MM.1S (cell line): ENCODE data around the gene TRPV4.
A peak's percentile ranks its signal among the peaks of the same experiment; 100 is the strongest.

ENCODE experiments used
- DNase-seq: peaks from one replicate; pipeline ENCODE4 v3.0.0-alpha.2; 2015
- H2AFZ ChIP-seq: fragments of 300-600 bp; sonication (generic); 2 replicates; pipeline ENCODE4 v1.6.0; 2016; ENCODE audit warnings: antibody characterized with exemption, low read length
- H3F3A ChIP-seq: fragments of 300-600 bp; sonication (generic); 2 replicates; pipeline ENCODE4 v1.6.1; 2016; ENCODE audit warnings: mild to moderate bottlenecking, antibody characterized with exemption, low read length, moderate library complexity, mixed read lengths; ENCODE audit not compliant: insufficient read depth
- H3K27ac ChIP-seq: fragments of 300-600 bp; sonication (generic); 2 replicates; pipeline ENCODE4 v1.5.1; 2016; ENCODE audit warnings: mild to moderate bottlenecking, low read length
- H3K27me3 ChIP-seq: fragments of 300-600 bp; sonication (generic); replicated peaks from 2 replicates; pipeline ENCODE4 v1.6.0; 2016; ENCODE audit warnings: low read length; ENCODE audit not compliant: insufficient read depth
- H3K36me3 ChIP-seq: fragments of 300-600 bp; sonication (generic); replicated peaks from 2 replicates; pipeline ENCODE4 v1.6.1; 2016; ENCODE audit warnings: mild to moderate bottlenecking, low read length, mixed read lengths; ENCODE audit not compliant: insufficient read depth
- H3K4me1 ChIP-seq: fragments of 300-600 bp; sonication (generic); 2 replicates; pipeline ENCODE4 v1.6.1; 2016; ENCODE audit warnings: low read length, mixed read lengths
- H3K4me2 ChIP-seq: fragments of 300-600 bp; sonication (generic); 2 replicates; pipeline ENCODE4 v1.6.0; 2016; ENCODE audit warnings: low read depth, low read length
- H3K4me3 ChIP-seq: fragments of 300-600 bp; sonication (generic); 2 replicates; pipeline ENCODE4 v1.5.1; 2016; ENCODE audit warnings: low read length, mixed read lengths
- H3K79me2 ChIP-seq: fragments of 300-600 bp; sonication (generic); 2 replicates; pipeline ENCODE4 v1.6.1; 2016; ENCODE audit warnings: mixed run types, low read length, mixed read lengths
- H3K9ac ChIP-seq: fragments of 300-600 bp; sonication (generic); 2 replicates; pipeline ENCODE4 v1.6.1; 2016; ENCODE audit warnings: low read length, mixed read lengths
- H3K9me2 ChIP-seq: fragments of 300-600 bp; sonication (generic); replicated peaks from 2 replicates; pipeline ENCODE4 v1.6.1; 2016; ENCODE audit warnings: mild to moderate bottlenecking, low read length, mixed read lengths; ENCODE audit not compliant: insufficient read depth
- H3K9me3 ChIP-seq: fragments of 300-600 bp; sonication (generic); replicated peaks from 2 replicates; pipeline ENCODE4 v1.6.1; 2016; ENCODE audit warnings: mild to moderate bottlenecking, low read length, mixed read lengths; ENCODE audit not compliant: insufficient read depth
- H4K20me1 ChIP-seq: fragments of 300-600 bp; sonication (generic); 2 replicates; pipeline ENCODE4 v1.6.1; 2016; ENCODE audit warnings: mild to moderate bottlenecking, low read length, moderate library complexity, mixed read lengths; ENCODE audit not compliant: insufficient read depth
- EZH2 ChIP-seq: fragments of 300-600 bp; sonication (generic); optimal IDR thresholded peaks from 2 replicates; pipeline ENCODE3; 2017; ENCODE audit warnings: low read depth, mild to moderate bottlenecking, antibody characterized with exemption, low read length, mixed read lengths
- EZH2phosphoT487 ChIP-seq: fragments of 300-600 bp; sonication (generic); IDR thresholded peaks from 2 replicates; pipeline ENCODE4 v1.6.1; 2018; ENCODE audit warnings: antibody characterized with exemption, low read length
- TF ChIP-seq, protein P1 (sequence below): fragments of 300-600 bp; sonication (generic); IDR thresholded peaks from 2 replicates; pipeline ENCODE4 v1.5.1; 2016; ENCODE audit warnings: antibody characterized with exemption, low read length, mixed read lengths

TRPV4 gene

DNA sequence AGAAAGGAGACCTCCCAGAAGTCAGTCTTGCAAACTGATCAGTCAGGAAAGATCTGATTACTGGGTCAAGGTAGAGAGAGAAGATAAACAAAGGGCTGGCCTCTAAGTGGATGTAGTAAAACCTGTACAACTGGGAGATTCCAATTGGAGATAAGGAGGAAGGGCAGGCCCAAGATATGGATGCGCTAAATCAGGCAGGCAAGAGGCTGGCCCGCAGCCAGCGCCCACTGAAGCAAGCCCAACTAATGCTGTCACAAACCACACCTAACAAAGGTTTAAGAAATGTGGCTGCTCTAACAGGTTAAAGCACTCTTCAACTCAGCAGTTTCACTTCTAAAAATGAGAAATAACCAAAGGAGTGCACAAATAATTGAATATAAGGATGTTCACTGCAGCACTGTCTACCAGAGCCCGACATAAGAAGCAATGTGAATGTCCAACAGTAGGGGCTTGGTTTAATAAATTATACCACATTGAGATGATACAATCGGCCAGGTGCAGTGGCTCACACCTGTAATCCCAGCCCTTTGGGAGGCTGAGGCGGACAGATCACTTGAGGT lies 42.5 kb upstream of the TRPV4 start:
- Histone ChIP-seq H3K4me3 (no peak overlapping the region), H4K20me1 (no peaks in the 10 kb centered on the region), H3K4me1 (peaks cover 27% of the 10 kb centered on the region), H3K9me2 (no peaks in the 10 kb centered on the region), H3F3A (peaks cover 13% of the 10 kb centered on the region), H3K27me3 (no peaks in the 10 kb centered on the region), H2AFZ (peak overlapping the region; percentile 4; the same call in 1 of the 2 replicates), H3K9me3 (no peaks in the 10 kb centered on the region), H3K27ac (peak overlapping the region; percentile 81), H3K9ac (no peak overlapping the region), H3K79me2 (peaks cover 48% of the 10 kb centered on the region), H3K36me3 (no peaks in the 10 kb centered on the region), H3K4me2 (peak overlapping the region; percentile 43; the same call in 1 of the 2 replicates)
- peak; percentile 83 for DNase-seq
- TF ChIP-seq EZH2phosphoT487 = no peak
- no peak for TF ChIP-seq EZH2
- TF ChIP-seq, protein P1, sequence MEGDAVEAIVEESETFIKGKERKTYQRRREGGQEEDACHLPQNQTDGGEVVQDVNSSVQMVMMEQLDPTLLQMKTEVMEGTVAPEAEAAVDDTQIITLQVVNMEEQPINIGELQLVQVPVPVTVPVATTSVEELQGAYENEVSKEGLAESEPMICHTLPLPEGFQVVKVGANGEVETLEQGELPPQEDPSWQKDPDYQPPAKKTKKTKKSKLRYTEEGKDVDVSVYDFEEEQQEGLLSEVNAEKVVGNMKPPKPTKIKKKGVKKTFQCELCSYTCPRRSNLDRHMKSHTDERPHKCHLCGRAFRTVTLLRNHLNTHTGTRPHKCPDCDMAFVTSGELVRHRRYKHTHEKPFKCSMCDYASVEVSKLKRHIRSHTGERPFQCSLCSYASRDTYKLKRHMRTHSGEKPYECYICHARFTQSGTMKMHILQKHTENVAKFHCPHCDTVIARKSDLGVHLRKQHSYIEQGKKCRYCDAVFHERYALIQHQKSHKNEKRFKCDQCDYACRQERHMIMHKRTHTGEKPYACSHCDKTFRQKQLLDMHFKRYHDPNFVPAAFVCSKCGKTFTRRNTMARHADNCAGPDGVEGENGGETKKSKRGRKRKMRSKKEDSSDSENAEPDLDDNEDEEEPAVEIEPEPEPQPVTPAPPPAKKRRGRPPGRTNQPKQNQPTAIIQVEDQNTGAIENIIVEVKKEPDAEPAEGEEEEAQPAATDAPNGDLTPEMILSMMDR = no peak

DNA sequence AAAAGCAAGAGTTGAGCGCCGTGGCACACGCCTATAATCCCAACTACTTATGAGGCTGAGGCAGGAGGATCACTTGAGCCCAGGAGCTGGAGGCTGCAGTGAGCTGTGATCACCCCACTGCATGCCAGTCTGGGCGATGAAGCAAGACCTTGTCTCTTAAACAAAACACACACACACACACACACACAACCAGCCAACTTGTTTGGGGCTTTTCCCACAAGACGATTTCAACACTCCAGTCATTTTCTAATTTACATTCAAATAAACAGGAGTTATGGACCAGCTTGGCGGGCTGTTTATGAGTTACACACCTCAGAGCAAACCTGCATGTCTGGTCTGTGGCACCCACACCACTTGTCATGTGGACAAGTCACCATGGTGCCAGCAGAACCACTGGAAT lies 40.5 kb upstream of the TRPV4 start:
- Histone ChIP-seq H3F3A (peaks cover 13% of the 10 kb centered on the region), H3K9ac (no peak overlapping the region), H3K27ac (no peak overlapping the region), H3K4me3 (no peak overlapping the region), H3K79me2 (peaks cover 34% of the 10 kb centered on the region), H3K4me1 (peaks cover 24% of the 10 kb centered on the region), H2AFZ (no peak overlapping the region), H3K36me3 (no peaks in the 10 kb centered on the region), H4K20me1 (no peaks in the 10 kb centered on the region), H3K27me3 (no peaks in the 10 kb centered on the region), H3K4me2 (no peak overlapping the region), H3K9me2 (no peaks in the 10 kb centered on the region), H3K9me3 (no peaks in the 10 kb centered on the region)
- no peak for DNase-seq
- no peak for TF ChIP-seq EZH2
- TF ChIP-seq, protein P1 = no peak
- no peak for TF ChIP-seq EZH2phosphoT487

DNA sequence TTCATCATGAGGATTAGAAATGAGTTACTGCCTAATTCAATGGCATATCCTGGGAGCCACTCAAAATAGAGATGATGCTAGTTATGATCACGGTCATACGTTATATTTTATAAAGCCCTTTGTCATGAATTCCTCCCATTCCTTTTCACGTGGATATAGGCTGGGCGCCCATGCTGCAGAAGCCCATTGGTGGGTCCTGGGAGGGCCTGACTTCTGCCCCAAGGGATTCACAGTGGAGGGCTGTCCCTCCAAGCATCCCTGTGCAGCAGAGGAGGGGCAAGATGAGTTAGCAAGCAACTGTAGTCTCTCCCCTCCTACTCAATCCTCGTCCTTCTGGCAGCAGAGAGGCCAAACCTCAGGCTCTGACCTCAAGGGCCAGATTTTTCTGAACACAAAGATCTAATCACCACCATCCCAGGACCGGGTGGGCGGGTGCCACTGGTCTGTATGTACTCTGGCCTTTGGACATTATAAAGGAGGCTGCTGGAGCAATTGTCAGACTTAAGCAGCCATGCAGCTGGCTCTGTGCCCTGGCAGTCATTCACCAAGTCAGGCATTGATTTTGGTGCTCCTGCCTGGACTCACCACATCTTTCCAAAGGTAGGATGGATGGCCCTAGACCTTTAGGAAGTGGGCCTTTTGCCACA lies 38.6 kb upstream of the TRPV4 start:
- DNase-seq = no peak
- Histone ChIP-seq H3K9ac (no peak overlapping the region), H3K9me2 (no peaks in the 10 kb centered on the region), H3K4me1 (peaks cover 13% of the 10 kb centered on the region), H2AFZ (no peak overlapping the region), H3K27me3 (no peaks in the 10 kb centered on the region), H3K4me3 (no peak overlapping the region), H3K9me3 (no peaks in the 10 kb centered on the region), H3K79me2 (peaks cover 18% of the 10 kb centered on the region), H4K20me1 (no peaks in the 10 kb centered on the region), H3K36me3 (no peaks in the 10 kb centered on the region), H3F3A (peaks cover 13% of the 10 kb centered on the region), H3K4me2 (no peak overlapping the region), H3K27ac (no peak overlapping the region)
- TF ChIP-seq EZH2 (no peak), EZH2phosphoT487 (no peak)
- TF ChIP-seq, protein P1 = no peak
